ENCODE results near the gene LRBA.

Gene LRBA

GRCh38 chr4:150590631-150591030, 424.5 kb downstream of the LRBA start:
- no peak for DNase-seq (ENCODE audit: low read depth in 2 of 2)

- DNase-seq (ENCODE audit: low read depth in 2 of 2) = no peak
Observed at GRCh38 chr4:150589157-150589556, 425.9 kb downstream of the LRBA start.

GRCh38 chr4:150588316-150588715, 426.8 kb downstream of the LRBA start:
- DNase-seq (ENCODE audit: low read depth in 2 of 2) = no peak

GRCh38 chr4:150586162-150586810, 428.8 kb downstream of the LRBA start:
- DNase-seq (ENCODE audit: low read depth in 2 of 2) = no peak

GRCh38 chr4:150585611-150586010, 429.5 kb downstream of the LRBA start:
- no peak for DNase-seq (ENCODE audit: low read depth in 2 of 2)

GRCh38 chr4:150584111-150584915, 430.8 kb downstream of the LRBA start:
- no peak for DNase-seq (ENCODE audit: low read depth in 2 of 2)

- DNase-seq (ENCODE audit: low read depth in 2 of 2) = no peak
Observed at GRCh38 chr4:150583287-150584110, 431.6 kb downstream of the LRBA start.

GRCh38 chr4:150582873-150583286, 432.2 kb downstream of the LRBA start:
- no peak for DNase-seq (ENCODE audit: low read depth in 2 of 2)

- no peak for DNase-seq (ENCODE audit: low read depth in 2 of 2)
Observed at GRCh38 chr4:150582146-150582872, 432.8 kb downstream of the LRBA start, which contains the start of gene MAB21L2. Gene MAB21L2, plus strand, starts transcription at chr4:150582151. Its CDS starts 879 bp downstream, at chr4:150583030.

GRCh38 chr4:150581641-150582051, 433.4 kb downstream of the LRBA start:
- DNase-seq (ENCODE audit: low read depth in 2 of 2) = no peak

- no peak for DNase-seq (ENCODE audit: low read depth in 2 of 2)
Observed at GRCh38 chr4:150581056-150581605, 434.0 kb downstream of the LRBA start.

GRCh38 chr4:150580306-150580705, 434.8 kb downstream of the LRBA start:
- no peak for DNase-seq (ENCODE audit: low read depth in 2 of 2)

GRCh38 chr4:150579551-150580234, 435.4 kb downstream of the LRBA start:
- no peak for DNase-seq (ENCODE audit: low read depth in 2 of 2)

- no peak for DNase-seq (ENCODE audit: low read depth in 2 of 2)
Observed at GRCh38 chr4:150578745-150579501, 436.2 kb downstream of the LRBA start.

- DNase-seq (ENCODE audit: low read depth in 2 of 2) = no peak
Observed at GRCh38 chr4:150577796-150578195, 437.3 kb downstream of the LRBA start.

GRCh38 chr4:150574678-150575077, 440.4 kb downstream of the LRBA start:
- DNase-seq (ENCODE audit: low read depth in 2 of 2) = no peak

- no peak for DNase-seq (ENCODE audit: low read depth in 2 of 2)
Observed at GRCh38 chr4:150573534-150573933, 441.6 kb downstream of the LRBA start.

- DNase-seq (ENCODE audit: low read depth in 2 of 2) = no peak
Observed at GRCh38 chr4:150572704-150573504, 442.2 kb downstream of the LRBA start.

- DNase-seq (ENCODE audit: low read depth in 2 of 2) = no peak
Observed at GRCh38 chr4:150570862-150571261, 444.2 kb downstream of the LRBA start.

All from stimulated activated CD8-positive, alpha-beta memory T cell treated with anti-CD3 and anti-CD28 coated beads, Interleukin-7, amount 100 ng/mL, for 4 hours (primary cell).